GM18502 (cell line): ENCODE results near the gene PKN1.
"Not testable (repeated sequence)": the region's sequence is repeated elsewhere in the genome, so short reads cannot be mapped to it uniquely, and the experiment has no call there.

Experiments used
- ATAC-seq: cut with Tn5 transposase; IDR thresholded peaks from one replicate; pipeline ENCODE4 v1.9.1; 2021; ENCODE audit warnings: mild to moderate bottlenecking; ENCODE audit not compliant: unreplicated experiment, poor library complexity

PKN1 gene

DNA sequence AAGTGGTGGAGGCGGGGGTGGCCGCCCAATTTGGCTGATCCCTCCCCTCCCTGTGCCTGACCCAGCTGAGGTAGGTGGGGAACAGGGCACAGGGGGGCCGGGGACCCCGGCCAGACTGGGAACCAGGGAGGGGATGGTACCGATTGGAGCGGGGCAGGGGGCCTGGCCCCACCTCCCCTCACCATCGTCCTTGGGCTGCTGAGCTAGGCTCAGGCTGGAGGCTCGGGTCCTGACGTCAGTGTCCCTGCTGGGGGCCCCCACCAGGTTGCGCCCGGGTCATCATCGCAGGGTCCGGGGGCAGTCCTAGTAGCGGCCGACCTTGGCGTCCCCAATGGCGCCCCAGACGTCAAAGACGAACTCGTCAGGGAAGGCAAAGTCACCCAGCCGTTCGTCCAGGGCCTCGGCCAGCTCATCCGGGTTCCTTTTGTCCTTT is 45.0 kb downstream of the PKN1 start:
- ATAC-seq: no peak

DNA sequence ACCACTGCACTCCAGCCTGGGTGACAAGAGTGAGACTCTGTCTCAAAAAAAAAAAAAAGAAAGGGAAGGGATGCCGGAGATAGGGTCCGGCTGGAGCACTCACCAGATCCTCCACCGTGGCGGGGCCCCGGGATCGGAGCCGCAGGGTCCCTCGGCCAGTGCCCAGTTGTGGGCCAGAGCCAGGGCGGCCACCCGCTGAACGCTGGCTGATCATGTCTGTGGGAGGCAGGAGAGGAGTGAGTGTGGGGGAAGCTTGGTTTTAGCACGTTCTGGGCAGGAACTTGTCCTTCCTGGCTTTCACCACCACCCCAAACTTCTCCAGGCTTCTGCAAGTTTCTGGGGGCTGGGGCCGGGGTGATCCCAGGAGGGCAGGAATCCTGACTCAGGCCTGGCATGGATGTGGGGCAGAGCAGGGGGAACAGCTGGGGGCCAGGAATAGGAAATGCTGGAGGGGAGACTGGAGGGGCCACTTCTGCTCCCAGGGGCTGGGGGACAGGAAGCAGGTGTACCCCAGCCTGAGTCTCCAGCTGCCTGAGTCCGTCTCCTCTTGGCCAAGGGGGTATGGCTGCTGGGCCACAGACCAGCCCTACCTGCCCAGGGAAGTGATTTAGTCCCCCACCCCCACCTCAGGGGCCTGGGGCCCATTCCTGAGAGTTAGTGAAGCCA is 46.3 kb downstream of the PKN1 start:
- no peak for ATAC-seq

DNA sequence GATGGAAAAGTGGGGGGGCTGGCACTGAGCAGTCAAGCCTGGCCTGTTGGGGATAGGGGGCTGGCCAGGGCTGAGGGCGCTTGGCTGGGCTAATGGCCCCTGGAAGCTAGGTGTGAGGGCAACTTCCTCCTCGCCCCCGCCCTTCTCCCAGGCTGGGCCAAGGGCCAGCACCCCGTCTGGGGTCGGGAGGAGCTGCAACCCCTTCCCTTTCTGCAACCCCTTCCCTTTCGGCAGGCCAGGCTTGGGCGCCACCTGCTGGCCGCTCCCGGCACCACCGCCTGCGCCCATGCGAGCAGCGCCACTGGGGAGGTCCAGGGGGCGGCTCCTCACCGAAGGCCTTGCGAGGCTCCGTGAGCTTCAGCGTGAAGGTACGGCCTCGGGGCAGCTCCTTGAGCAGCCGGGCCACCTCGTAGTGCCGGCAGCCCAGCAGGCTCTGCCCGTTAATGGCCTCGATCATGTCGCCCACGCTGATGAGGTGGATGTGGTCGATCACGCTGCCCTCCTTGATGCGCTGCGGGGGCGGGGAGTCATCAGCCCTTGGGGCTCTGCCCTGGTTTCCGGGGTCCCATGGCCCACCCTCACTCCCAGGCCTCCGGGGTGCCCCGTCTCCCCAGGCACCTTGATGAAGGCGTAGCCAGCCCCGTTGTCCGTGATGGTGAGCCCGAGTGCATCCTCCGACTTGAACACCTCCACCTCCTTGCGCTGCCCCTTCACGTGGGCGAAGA is 47.0 kb downstream of the PKN1 start:
- ATAC-seq: no peak

DNA sequence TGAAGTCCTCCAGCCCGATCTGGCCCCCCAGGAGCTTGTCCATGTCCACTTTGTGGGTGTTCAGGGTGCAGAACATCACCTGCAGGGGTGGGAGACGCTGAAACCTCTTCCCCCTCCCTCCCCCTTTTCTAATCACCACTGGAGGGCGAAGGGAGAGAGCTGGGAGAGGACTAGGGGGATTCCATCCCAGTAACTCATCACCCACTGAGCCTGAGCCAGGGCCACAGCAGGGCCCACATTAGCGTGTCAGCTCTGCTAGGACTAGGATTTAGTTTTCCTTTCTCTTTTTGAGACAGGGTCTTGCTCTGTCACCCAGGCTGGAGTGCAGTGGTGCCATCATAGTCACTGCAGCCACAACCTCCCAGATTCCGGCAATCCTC is 47.6 kb downstream of the PKN1 start:
- ATAC-seq: no peak

DNA sequence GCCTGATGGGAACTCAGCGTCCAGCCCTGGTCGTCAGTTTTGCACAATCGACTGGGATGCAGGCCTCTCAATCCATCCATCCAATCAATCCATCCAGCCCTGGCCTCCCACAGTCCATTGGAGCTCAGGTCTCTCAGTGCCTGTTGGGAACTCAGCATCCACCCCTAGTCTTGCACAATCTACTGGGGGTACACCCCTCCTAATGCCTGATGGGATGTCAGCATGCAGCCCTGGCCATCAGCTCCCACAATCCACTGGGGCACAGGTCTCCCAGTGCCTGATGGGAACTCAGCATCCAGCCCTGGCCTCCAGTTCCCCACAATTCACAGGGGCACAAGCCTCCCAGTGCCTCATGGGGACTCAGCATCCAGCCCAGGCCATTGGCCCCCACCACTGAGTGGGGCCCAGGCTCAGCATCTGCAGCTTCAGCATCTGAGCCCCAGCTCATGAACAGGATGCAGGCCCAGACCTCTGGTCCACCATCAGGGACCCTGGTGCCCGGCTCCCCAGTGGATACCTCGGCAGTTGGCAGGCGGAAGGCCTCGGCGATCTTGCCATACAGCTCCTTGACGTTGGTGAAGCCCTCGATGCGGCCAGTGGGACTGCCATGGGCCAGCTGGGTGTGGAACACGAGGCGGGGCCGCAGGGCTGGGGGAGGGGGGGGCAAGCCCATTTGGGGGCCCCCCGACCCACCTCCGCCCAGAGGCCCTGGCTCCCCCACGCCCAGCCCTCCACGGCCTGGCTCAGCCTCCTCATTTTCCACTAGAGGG is 49.3 kb downstream of the PKN1 start:
- no peak for ATAC-seq

DNA sequence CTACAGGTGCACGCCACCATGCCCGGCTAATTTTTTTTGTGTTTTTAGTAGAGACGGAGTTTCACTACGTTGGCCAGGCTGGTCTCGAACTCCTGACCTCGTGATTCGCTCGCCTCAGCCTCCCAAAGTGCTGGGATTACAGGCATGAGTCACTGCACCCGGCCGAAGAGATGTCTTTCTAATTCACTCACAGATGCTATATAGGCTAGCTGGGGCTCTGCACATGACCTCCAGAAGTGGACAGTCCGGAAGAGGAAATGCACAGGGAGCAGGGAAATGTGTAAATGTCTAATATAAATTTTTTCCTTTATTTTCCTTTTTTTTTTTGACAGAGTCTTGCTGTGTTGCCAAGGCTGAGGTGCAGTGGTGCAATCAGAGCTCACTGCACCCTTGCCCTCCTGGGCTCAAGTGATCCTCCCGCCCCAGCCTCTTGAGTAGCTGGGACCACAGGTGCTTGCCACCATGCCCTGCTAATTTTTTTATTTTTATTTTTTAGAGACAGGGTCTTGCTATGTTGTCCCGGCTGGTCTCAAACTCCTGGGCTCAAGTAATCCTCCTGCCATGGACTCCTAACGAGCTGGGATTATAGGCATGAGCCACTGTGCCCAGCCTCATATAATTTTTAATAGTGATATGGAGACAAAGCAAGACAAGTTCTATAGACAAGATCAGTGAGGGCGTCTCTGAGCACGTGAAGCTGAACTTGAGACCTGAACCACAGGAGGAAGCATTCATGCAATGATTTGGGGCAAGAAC is 54.4 kb downstream of the PKN1 start:
- ATAC-seq: no peak

DNA sequence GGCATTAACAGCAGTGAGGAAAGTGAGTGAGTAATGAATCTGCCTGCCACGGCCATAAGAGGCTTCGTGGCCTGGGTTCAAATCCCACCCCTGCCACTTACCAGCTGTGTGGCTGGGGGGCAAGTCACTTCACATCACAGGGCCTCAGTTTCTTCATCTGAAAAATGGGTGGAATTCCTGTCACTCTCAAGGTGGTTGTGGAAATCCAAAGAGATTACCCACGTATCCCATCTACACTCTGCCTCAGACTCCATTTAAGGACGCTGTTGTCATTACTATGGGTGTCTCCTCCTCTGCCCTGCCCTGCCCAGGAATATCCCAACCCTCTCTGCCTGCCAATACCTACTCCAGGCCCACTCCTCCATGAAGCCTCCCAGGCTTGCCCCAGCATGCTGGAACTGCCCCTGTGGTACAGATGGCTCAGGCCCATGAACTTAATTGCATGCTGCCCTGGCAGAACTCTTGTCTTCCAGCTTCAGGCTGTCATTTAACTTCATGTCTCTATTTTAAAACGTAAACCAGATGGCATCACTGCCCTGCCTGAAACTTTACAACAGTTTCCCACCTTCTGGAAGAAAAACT is 59.7 kb downstream of the PKN1 start:
- ATAC-seq: no peak

DNA sequence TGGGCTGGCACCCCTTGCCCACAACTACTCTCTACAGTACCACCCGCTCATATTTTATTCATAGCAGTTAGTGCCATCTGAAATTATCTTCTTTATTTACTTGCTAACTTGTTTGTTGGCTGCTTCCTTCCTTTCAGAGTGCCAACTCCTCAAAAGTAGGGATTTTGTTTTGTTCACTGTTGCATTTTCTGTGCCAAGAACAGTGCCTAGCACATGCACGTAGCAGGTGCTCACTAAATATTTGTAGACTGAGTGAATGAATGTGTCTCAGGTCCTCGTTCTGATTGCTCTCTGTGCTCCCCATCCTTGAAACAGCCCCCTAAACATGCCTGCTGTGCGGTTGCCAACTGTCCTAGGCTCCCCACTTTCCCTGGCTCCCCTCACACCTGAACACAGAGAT is 61.3 kb downstream of the PKN1 start:
- ATAC-seq: no peak

DNA sequence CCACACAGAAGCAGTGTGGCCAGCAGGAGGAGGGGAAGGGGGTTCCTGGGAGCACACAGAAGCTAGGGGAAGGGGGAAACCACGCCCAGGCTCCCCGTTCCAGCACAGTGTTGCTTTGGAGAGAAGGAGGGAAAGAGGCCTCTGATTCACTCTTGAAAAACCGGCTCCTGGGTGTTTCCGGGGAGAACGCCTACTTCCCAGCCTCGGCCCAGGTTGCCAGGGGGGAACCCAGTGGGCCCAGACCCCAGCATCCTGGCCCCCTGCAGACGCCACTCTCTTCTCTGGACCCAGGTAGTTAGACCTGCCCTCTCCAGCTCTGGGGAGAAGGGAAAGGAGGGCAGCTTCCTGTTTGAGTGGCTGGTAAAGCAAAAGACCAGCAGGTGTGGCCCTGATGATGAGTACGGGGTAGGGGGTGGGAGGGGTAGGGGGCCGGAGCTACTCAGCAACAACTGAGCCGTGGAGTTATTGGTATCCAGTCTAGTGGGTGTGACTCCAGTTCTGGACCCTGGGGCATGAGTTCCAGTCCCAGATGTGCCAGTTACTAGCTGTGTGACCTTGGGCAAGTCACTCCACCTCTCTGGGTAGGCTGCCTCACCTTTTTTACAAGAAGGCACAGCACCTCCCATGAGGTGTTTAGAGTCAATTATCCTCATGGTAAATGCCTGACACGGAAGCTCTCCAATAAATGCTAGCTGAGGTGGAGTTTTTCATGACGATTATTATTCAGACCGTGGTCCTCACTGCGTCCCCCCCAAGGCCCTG is 62.0 kb downstream of the PKN1 start:
- no peak for ATAC-seq

DNA sequence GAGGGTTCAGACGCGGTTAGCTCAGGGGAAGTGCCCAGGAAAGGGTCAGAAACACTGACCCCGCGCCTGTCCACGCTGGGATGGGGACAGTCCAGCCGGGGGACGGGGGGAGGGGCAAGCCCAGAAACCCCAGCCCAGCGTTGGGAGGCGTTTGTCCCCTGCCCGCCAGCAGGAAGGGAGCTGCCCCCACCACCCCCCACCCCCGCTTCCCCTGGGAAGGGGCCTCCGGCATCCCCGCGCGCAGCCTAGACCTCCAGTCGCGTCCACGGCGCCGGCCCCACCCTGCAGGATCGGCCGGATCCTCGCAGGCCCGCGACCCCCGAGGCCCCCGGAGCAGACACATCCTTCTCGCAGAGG is 62.5 kb downstream of the PKN1 start:
- no peak for ATAC-seq

DNA sequence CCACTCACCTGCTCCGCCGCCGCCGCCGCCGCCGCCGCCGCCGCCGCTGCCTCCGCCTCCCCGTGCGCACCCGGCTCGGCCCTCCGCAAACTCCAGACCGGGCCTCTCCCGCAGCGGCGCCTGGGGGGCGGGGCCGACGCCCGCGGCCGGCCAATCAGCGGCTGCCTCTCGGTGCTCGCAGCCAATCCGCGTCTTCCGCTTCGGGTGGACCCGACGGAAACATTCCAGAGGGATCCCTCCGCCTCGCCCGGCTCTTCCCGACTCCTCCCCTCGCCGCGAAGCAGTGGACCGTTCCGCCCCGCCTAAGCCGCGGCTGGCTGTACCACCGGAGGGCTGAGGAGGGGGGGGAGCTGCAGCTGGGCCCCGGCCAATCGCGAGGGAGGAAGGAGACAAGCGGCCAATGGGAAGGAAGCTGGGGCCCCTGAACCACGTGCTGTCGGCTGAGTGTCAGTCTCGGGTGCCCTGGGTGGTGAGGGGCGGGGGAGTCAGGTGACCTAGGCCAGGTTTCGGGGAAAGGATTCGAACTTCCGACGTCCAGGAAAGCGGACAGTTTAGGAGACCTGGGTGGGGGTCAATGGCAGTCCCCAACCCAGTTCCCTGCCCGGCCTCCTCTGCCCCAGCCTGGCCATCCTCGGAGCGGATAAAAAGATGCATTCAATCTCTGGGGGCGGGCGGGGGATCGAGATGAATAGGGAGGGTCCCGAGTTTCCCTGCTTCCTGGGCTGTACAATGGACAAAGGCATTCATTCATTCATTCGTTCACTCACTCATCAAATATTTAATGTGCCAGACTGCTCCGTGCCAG is 63.1 kb downstream of the PKN1 start, which contains the start of gene GIPC1:
Gene GIPC1, minus strand, starts transcription at position 99 of the 805 bp plus-strand sequence. CDS start 13,151 bp downstream, outside the sequence.
- ATAC-seq: peak; percentile 75

DNA sequence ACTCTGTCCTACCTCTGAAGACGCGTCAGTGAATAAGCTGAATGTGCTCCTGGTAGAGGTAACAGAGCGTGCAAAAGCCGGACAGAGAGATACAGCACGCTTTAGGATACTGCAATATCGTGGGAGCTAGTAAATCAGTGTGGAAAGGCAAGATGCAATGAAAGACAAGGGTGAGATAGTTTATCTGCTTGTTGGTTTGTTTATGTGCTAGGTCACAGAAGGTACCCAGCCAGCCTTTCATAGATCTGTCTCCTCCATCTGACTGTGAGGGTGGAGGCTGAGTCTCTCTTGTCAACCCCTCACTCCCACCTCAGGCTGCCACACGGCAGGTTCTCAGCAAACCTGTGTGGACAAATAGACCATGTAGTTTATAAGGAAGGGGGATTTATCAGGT is 63.7 kb downstream of the PKN1 start:
- ATAC-seq: no peak

DNA sequence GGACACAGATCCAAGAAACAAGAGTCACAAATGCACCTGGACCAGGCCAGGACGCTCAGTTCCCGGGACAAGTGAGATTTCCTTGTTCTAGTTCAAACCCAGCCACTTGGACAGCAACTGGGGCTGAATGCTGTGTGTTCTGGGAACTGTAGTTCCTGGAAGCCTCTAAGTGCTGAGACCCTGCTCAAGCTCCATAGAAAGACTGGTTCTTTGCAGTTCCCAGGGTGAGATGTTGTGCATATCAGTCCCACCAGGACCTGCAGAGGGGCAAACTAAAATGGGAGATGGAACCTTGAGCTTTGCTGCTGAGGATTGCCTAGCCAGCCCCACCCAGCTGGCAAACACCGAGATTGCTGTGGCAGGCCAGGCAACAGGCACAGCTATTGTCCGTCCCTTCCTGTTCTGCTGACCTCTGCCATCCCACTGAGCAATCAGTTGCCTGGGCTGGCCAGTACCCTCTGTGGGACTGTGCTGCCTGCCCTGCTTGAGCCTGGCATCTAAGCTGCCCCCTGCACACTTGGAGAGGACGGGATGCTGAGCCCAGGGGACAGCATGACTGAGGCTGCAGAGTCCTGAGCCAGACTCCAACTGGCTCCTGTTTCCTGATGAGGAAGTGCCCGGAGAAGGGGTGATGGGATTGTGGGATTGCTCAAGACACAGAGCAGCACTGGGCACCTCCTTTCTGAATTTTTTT is 64.3 kb downstream of the PKN1 start:
- ATAC-seq: no peak

DNA sequence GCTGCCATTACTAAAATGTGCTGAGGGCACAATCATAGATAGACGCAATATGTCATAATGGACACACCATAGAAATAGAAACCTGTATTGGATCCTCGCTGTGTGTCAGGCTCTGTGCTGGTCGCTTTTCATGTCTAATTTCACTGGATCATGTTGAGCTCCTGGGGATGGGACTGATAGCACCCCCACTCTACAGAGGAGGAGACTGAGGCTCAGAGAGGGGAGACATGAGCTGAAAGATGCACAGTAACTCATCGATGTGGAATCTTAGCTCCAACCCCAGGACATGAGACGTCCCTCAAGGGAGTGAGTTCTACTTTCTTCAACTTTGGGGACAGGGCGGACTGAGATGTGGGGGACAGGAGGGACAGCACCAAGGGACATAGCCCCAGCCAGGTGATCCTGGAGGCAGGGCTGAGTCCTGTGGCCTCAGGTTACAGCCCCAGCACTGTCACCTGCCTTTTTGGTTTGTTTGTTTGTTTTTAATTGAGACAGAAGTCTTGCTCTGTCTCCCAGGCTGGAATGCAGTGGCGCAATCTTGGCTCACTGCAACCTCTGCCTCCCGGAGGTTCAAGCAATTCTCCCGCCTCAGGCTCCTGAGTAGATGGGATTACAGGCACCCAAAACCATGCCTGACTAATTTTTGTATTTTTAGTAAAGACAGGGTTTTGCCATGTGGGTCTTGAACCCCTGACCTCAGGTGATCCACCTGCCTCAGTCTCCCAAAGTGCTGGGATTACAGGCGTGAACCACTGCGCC is 69.4 kb downstream of the PKN1 start:
- ATAC-seq: no peak

DNA sequence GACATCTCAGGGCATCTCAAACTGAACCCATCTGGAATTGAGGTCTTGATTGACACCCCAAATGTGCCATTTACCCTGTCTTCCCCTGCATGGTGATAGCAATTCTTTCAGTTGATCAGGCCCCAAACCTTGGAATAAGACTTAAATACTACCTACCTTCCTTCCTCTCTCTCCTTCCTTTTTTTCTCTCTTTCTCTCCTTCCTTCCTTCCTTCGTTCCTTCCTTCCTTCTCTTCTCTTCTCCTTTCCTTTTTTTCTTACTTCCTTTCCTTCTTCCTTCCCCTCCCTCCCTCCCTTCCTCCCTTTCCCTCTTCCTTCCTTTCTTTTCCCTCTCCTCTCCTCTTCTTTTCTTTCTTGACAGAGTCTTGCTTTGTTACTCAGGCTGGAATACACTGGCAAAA is 70.2 kb downstream of the PKN1 start:
- no peak for ATAC-seq

DNA sequence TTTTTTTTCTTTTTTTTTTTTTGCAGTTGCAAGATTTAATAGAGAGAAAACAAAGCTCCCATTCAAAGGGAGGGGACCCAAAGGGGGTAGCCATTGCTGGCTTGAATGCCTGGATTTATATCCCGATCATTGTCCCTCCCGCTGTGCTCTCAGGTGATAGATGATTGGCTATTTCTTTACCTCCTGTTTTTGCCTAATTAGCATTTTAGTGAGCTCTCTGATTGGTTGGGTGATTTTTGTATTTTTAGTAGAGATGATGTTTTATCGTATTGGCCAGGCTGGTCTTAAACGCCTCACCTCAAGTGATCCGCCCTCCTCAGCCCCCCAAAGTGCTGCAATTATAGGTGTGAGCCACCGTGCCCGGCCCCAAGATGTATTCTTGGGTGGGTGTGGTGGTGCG is 71.5 kb downstream of the PKN1 start:
- ATAC-seq: not testable (repeated sequence)

DNA sequence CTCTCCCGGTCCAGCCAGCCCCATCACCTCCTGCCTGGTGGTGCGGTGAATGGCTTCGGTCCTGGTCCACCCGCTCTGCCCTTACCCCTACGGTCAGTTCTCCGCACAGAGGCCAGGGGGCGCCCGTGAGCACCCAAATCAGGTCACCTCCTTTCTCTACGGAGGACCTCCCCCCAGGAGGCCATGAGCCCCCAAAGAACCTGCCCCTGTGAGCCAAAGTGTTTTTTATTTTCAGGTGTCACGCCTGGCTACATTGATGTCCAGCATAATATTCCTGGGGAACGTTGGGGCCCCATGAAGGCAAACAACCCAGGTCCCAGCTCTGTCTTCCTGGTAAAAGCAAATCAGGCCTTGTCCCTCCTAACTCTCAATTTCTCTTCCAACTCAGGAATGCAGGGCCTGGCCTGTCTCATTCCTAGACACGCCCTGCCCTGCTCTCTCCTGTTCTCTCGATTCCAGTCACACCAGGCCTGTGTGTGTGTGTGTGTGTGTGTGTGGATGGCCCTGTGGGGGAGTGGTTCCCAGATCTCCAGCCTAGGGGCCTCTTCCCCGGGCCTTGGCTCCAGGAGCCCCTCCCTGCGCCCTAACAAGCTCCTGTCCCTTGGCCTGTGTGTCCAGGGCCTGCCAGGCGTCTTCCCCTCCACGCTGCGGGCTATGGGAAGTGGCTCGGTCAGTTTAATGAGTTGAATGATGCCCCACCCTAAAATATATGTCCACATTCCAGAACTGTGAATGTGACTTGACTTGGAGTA is 72.6 kb downstream of the PKN1 start:
- ATAC-seq: no peak
